GM19025 (cell line): ENCODE results near the gene UBP1.
"Not testable (repeated sequence)": the region's sequence is repeated elsewhere in the genome, so short reads cannot be mapped to it uniquely, and the experiment has no call there.

ENCODE experiments used
- ATAC-seq: cut with Tn5 transposase; IDR thresholded peaks from one replicate; pipeline ENCODE4 v1.9.1; 2021; ENCODE audit warnings: mild to moderate bottlenecking, low read depth, moderate library complexity; ENCODE audit not compliant: unreplicated experiment

UBP1 gene, protein sequence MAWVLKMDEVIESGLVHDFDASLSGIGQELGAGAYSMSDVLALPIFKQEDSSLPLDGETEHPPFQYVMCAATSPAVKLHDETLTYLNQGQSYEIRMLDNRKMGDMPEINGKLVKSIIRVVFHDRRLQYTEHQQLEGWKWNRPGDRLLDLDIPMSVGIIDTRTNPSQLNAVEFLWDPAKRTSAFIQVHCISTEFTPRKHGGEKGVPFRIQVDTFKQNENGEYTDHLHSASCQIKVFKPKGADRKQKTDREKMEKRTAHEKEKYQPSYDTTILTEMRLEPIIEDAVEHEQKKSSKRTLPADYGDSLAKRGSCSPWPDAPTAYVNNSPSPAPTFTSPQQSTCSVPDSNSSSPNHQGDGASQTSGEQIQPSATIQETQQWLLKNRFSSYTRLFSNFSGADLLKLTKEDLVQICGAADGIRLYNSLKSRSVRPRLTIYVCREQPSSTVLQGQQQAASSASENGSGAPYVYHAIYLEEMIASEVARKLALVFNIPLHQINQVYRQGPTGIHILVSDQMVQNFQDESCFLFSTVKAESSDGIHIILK

DNA sequence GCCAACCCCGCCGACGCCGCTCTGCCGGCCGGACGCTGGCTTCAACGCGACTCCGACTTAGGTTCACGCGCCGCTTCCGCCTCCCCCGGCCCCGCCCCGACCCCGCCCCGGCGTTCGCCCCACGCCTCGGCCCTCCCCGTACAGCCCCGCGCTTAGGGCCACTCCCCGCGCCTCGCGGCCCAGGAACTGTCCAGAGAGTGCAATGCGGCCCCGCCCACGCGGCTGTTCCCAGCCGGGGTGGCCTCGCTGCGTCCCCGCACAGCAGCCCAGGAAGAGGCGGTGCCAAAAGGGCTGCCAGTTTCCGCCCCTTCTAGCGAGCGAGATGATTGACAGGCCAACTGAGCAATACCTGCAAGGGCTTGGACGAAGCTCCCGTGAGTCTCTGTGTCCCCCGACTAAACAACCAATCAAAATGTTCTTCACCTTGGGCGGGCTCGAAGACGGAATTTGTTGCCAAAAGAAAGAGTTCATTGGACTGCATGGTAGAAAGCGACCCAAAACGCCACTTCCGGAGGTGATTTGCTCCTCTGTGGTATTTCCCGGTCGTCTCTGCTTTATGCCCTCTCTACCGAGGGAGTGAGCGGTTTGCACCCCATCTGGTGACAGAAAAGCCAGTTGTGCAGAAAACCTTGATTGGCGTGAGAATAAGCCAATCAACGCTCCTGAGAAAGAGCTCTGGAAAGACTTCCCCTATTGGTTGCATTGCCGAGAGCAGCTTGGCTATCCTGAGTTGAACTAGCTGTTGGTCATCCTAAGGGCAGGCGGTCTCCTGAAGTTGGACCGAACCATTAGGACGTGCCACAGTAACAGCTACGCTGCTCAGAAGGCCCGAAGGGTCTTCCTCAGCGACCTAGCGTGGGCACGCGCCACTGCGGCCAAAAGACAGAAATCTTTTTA lies at the start of gene UBP1:
Gene UBP1 (minus strand): TSS at position 78 of the 897 bp plus-strand sequence. CDS start 557 bp downstream, outside the sequence.
- ATAC-seq: peak; percentile 83

DNA sequence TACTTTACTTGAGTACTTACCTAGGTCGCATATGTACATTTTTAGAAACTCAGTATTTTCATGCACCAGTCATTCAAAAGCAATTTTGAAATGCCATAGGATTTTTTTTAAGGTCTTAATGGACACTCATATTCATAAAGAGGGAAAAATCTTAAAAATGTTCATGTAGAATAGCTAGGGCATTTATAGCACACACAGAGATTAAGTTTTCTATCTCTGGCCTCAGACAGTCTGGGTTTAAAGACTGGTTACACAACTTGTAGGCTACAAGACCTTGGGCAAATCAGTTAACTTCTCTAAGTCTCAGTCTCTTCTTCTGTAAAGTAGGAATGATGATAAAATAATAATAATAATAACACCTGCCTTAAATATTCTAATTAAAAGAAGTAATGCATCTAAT lies 48.5 kb upstream of the UBP1 start:
- ATAC-seq: no peak

DNA sequence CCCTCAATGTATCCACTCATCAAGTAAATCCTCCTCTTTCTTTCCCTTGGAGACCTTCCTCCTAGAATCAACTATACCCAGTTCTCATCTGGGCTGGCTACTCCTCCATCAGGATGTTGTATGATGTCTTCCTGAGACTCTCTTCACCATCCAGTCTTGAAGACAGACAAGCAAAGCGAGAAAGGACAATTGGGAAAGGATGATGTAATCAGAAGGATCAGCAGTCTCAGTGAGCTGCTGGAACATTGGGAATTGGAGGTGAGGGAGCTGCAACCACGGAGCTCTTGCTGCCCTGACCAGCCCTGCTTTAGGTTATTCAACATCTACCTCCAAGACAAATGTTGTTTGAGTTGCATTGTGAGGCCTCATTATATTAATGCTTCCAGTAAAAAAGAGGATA lies 48.0 kb upstream of the UBP1 start:
- ATAC-seq: no peak

DNA sequence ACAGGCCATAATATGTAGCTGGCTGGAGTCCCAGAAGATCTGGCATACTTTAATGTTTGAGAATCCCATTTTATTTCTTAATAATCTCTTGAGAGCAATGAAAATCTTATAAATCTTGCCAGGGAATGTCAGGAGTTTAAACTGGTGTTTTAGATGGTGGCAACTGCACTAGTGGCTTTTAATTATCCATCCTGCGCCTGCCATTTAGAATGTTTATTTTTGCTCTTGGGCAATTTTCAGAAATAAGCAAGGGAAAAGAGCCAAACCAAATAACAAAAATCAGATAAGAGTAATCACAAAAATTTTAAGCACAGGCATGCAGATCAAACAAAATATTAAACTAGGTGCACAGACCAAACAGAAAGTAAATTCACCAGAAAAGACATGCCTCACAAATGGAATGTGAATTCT lies 41.9 kb upstream of the UBP1 start:
- ATAC-seq: no peak

DNA sequence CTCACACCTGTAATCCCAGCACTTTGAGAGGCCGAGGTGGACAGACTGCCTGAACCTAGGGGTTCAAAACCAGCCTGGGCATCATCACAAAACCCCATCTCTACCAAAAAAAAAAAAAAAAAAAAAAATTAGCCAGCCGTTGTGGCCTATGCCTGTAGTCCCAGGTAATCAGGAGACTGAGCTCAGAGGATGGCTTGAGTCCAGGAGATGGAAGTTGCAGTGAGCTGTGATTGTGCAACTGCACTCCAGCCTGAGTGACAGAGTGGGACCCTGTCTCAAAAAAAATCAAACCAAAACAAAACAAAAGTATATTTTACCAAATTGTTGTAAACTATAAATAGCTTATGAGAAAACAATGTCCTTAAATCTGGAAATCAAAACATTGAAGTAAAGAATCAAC lies 34.7 kb upstream of the UBP1 start:
- ATAC-seq: no peak

DNA sequence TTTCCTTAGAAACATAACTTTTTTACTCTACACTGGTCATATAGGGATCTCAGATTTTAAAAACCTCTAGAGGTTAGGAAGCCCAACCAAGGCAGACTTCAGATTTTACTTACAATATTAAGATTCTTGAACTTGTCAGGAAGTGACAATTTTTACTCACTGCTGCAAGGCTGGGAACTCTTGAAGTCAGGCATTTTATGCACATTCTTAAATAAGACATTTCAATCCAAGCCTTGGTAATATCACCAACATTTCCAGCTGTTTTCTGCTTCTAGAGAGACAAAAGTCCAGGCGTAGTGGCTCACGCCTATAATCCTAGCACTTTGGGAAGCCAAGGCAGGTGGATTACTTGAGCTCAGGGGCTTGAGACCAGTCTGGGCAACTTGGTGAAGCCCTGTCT lies 33.6 kb upstream of the UBP1 start:
- no peak for ATAC-seq

DNA sequence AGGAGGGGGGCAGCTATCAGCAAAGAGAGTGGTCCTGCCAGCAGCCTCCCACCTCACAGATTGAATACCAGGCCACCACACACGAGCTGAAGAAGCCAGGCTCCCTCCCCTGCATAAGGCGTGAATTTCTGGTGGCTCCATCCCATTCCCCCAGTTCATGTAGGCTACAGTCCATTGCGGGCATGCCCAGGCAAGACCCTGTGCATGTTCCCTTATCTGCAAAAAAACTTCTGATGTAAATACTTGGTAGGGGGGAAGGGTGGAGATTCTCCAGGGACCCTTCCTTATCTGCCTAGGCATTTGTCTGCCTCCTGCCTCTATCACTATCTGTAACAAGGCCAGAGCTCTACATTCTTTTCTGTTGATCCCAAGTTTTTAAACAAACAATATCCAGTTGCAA lies 27.6 kb upstream of the UBP1 start:
- no peak for ATAC-seq

DNA sequence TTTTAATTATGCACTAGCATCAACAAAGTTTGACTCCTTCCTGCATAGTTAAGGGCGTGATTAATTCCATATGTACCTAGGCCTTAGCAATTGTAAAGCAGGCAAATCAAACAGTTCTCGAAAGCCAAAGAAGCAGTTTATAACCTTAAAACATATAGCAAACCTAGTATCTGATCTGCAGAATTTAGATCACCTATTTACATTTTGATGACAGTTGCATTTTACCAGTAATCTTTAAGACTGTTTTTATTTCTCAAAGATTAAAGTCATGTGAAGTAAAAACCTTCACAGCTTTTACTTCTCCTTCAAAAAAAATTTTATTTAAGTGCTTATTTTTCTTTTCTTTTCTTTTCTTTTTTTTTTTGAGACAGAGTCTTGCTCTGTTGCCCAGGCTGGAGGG lies 20.9 kb upstream of the UBP1 start:
- no peak for ATAC-seq

DNA sequence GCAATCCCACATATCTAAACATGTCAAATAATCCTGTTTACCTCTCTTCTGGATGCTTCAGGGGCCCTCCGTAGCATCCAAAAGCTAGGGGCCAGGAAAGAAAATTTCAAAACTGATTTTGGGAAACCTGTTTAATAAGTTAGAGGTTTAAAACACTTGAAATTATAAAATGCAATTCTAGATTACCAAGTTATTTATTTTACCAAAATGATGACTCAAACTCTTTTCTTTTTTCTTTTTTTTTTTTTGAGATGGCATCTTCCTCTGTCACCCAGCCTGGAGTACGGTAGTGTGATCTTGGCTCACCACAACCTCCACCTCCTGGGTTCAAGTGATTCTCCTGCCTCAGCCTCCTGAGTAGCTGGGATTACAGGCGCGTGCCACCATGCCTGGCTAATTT lies 19.4 kb upstream of the UBP1 start:
- not testable (repeated sequence) for ATAC-seq

DNA sequence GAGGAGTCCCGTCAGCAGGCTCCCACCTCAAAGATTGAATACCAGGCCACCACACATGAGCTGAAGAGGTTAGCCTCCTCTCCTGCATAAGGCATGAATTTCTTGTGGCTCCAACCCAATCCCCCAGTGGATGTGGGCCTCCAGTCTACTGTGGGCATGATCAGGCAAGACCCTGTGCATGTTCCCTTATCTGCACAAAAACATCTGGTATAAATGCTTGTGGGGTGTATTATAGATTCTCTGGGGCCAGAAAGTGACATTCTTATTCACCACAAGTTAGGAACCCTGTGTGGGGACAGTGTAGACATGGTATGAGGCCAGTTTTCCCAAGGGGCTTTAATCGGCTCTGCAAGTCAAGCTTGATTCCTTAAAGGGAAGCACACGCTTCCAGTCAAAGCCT lies 18.2 kb upstream of the UBP1 start:
- ATAC-seq: no peak

DNA sequence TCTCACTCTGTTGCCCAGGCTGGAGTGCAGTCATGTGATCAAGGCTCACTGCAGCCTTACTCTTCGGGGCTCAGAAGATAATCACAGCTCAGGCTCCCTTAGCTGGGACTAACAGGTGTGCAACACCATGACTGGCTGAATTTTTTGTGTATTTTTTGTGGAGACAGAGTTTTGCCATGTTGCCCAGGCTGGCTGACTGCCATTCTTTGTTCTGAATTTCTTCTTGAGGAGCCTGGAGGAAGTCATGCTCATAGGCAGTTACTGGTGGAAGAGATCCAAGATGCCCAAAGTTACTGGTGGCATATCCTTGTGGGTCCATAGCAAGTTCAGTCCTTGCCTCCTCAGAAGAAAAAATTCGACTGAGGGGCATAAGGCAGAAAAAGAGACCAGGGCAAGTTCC lies 16.6 kb upstream of the UBP1 start:
- ATAC-seq: no peak

DNA sequence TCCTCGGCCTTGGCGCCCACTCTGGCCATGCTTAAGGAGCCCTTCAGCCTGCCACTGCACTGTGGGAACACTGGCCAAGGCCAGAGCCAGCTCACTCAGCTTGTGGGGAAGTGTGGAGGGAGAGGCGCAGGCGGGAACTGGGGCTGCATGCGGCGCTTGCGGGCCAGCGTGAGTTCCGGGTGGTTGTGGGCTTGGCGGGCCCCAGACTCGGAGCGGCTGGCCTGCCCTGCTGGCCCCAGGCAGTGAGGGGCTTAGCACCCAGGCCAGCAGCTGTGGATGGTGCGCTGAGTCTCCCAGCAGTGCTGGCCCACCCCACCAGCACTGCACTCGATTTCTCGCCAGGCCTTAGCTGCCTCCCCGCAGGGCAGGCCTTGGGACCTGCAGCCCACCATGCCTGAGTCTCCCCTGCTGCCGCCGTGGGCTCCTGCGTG lies 13.1 kb upstream of the UBP1 start:
- ATAC-seq: no peak

DNA sequence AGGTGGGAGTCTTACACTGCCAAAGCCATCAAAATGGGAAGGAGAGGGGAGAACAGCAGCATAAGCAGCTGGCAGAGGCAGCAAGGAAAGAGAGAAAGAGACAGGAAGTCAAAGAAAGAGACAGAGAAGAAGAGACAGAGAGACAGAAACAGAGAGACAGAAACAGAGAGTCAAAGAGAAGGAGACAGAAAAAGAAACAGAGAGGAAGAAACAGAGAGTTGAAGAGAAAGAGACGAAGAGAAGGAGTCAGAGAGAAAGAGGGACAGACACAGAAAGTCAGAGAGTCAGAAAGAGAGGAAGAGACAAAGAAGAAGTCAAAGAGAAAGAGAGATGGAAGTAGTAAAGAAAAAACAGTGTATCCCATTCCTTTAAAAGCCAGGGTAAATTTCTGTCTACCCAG lies 11.8 kb upstream of the UBP1 start:
- not testable (repeated sequence) for ATAC-seq

DNA sequence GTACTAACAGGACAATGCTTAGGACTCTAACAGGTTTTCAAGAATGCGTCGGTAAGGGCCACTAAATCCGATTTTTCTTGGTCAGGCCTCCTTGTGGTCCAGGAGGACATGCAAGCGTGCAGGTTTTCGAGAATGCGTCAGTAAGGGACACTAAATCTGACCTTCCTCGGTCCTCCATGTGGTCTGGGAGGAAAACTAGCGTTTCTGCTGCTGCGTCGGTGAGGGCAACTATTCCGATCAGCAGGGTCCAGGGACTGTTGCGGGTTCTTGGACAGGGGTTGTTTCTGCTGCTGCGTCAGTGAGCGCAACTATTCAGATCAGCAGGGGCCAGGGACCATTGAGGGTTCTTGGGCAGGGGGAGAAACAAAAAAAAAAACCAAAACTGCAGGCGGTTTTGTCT lies 7.8 kb upstream of the UBP1 start:
- no peak for ATAC-seq

DNA sequence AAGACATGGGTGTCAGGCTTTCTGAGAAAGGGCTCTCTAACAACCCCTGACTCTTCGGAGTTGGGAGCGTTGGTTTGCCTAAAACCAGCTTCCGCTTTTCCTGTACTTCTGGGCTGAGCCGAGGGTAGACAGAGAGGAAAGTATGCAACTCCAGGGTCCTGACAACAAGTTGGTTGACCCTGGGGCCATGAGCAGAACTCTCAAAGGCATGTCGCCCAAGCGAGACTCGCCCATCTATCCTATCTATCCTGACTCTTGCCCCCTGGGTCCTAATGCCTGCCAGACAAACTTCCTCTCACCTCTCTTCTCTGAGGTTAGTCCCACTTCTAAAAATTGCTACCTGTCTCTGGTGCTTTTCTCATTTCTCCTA lies 7.0 kb upstream of the UBP1 start:
- not testable (repeated sequence) for ATAC-seq

DNA sequence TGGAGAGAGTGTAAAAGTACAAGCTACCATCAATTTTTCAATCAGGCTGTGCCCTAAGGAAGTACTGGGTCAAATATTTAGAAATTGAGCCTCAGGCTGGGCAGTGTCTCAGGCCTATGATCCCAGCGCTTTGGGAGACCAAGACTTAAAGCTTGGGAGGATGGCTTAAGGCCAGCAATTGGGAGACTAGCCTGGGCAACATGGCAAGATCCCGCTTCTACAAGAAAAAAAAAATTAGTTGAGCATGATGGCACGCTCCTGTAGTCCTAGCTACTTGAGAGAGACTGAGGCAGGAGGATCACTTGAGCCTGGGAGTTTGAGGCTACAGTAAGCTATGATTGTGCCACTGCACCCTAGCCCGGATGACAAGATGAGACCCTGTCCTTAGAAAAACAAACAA lies 2.0 kb upstream of the UBP1 start:
- no peak for ATAC-seq

DNA sequence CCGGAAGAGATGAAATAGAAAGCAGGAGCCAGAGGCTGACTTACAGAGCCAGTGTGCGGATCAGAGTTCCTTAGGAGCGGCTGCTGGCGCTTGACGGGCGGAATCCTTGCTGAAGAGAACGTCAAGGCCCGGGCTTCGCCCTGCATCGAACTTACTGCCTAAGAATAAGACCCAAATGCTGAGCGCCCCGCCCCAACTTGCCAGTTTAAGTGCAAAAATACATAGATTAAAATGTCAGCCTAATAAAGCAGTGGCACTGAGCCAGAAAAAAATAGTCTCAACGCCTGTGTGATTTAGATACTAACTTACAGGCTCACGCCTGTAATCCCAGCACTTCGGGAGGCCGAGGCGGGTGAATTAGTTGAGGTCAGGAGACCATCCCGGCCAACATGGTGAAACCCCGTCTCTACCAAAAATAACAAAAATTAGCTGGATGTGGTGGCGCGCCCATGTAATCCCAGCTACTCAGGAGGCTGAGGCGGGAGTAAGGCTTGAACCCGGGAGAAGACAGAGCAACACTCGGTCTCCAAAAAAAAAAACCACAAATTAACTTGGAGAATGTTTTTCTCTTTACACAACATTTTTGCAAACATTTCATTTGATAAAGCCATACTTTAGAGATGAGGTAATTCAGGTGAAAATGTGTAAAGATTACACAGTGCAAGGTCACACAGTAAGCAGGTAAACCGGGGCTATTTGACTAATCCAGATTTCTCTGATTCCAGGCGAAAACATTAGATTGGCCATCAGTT lies 1.2 kb upstream of the UBP1 start:
- peak; percentile 2 for ATAC-seq

DNA sequence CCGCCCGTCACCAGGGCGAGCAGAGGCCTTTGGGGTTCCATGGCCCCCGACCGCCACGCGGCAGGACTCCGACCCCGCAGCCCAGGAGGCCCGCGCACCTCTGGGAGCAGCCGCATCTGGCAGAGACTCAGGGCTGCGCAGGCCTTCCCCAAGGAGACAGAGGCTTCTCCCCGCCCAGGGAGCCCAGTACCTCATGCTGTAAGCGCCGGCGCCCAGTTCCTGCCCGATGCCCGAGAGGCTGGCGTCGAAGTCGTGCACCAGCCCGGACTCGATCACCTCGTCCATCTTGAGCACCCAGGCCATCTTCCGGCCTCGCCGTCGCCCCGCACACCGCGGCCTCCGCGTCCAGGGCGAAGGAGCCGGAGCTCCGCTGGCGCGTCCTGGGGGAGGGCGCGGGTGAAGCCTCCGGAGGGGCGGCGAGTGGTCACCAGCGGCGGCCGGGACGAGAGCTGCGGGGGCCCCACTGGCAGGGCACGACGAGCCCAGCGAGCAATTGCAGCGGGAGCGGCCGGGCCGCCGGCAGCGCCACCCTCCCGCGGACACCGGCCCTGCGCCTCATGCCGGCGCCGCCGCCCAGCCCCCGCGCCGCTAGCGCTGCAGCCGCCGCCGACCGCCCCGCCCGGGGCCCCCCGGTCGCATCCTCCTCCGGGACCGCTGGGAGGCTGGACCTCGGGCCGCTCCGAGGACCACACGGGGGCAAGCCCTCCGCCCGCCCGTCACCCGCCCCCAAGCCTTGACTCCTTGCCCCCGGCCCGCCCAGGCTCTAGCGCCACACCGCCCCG lies 468 bp downstream of the UBP1 start:
- peak; percentile 16 for ATAC-seq

DNA sequence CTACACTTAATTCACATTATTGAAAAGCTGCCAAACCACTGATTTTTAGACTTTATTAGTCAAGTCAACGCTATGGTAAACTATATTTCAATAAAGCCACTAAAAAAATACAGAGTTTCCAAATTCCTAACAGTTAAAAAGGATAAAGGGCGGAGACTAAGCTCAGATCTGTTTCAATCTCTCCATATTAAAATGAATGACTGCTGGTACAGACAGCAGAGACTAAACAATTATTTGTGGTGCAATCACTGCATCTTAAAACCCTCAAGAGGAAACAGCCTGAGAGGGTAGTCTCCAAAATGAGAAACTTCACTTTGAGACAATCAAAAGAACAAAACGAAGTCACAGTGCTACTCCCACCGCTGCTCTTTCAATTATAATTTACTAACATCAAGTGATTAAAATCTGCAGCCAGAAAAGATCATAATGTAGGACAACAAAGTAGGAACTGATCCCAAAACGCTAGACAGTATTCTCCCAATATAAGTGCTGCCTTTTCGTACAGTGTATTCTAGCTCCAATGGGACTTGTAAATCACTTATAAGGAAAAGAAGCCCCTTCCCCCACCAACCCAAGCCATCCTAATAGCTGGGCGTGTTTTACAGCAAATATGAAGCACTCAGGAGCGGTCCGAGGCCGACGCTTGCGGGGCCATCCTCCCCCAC lies 1.2 kb downstream of the UBP1 start:
- ATAC-seq: no peak
